Measurements from ENCODE around the gene SLC10A6.

SLC10A6 gene

GRCh38 chr4:86856896-86857295 lies 7.7 kb upstream of the SLC10A6 start:
- no peak for DNase-seq
- no peak overlapping the region for H3K27ac ChIP-seq
- H3K4me3 ChIP-seq (ENCODE audit: low read depth, low read length) = no peak overlapping the region
- no peaks in the 10 kb centered on the region for H3K36me3 ChIP-seq (replicated peaks)
- TF ChIP-seq CTCF (IDR thresholded peaks at IDR 0.05; ENCODE audit: low read depth, low read length, missing control alignments) = no peak
- in situ Hi-C loops (cut with HindIII; ENCODE audit: low pct_ligation_motif_present, low sequenced_read_pairs) = no loop called here
- H3K27me3 ChIP-seq (replicated peaks) = no peaks in the 10 kb centered on the region

- no peak for TF ChIP-seq CTCF (IDR thresholded peaks at IDR 0.05; ENCODE audit: low read depth, low read length, missing control alignments)
- no peak overlapping the region for H3K27ac ChIP-seq
- DNase-seq = peak; percentile 44
- no peaks in the 10 kb centered on the region for H3K36me3 ChIP-seq (replicated peaks)
- no peak overlapping the region for H3K4me3 ChIP-seq (ENCODE audit: low read depth, low read length)
- in situ Hi-C loops (cut with HindIII; ENCODE audit: low pct_ligation_motif_present, low sequenced_read_pairs) = no loop called here
- no peaks in the 10 kb centered on the region for H3K27me3 ChIP-seq (replicated peaks)
Measured at GRCh38 chr4:86855572-86855971, 6.4 kb upstream of the SLC10A6 start.

- H3K36me3 ChIP-seq (replicated peaks) = no peaks in the 10 kb centered on the region
- DNase-seq = no peak
- TF ChIP-seq CTCF (IDR thresholded peaks at IDR 0.05; ENCODE audit: low read depth, low read length, missing control alignments) = no peak
- no peak overlapping the region for H3K27ac ChIP-seq
- no peak overlapping the region for H3K4me3 ChIP-seq (ENCODE audit: low read depth, low read length)
- in situ Hi-C loops (cut with HindIII; ENCODE audit: low pct_ligation_motif_present, low sequenced_read_pairs) = no loop called here
- no peaks in the 10 kb centered on the region for H3K27me3 ChIP-seq (replicated peaks)
Measured at GRCh38 chr4:86853209-86853608, 4.0 kb upstream of the SLC10A6 start.

GRCh38 chr4:86848136-86848535 lies 1.0 kb downstream of the SLC10A6 start:
- DNase-seq = no peak
- no peak for TF ChIP-seq CTCF (IDR thresholded peaks at IDR 0.05; ENCODE audit: low read depth, low read length, missing control alignments)
- Histone ChIP-seq H3K27ac (no peak overlapping the region), H3K27me3 (replicated peaks) (no peaks in the 10 kb centered on the region), H3K36me3 (replicated peaks) (no peaks in the 10 kb centered on the region), H3K4me3 (ENCODE audit: low read depth, low read length) (no peak overlapping the region)
- in situ Hi-C loops (cut with HindIII; ENCODE audit: low pct_ligation_motif_present, low sequenced_read_pairs) = no loop called here

GRCh38 chr4:86847571-86847970 lies 1.6 kb downstream of the SLC10A6 start:
- Histone ChIP-seq H3K4me3 (ENCODE audit: low read depth, low read length) (no peak overlapping the region), H3K27me3 (replicated peaks) (no peaks in the 10 kb centered on the region), H3K27ac (no peak overlapping the region), H3K36me3 (replicated peaks) (no peaks in the 10 kb centered on the region)
- no peak for TF ChIP-seq CTCF (IDR thresholded peaks at IDR 0.05; ENCODE audit: low read depth, low read length, missing control alignments)
- in situ Hi-C loops (cut with HindIII; ENCODE audit: low pct_ligation_motif_present, low sequenced_read_pairs) = no loop called here
- DNase-seq = no peak

- Histone ChIP-seq H3K27ac (no peak overlapping the region), H3K27me3 (replicated peaks) (no peaks in the 10 kb centered on the region), H3K36me3 (replicated peaks) (no peaks in the 10 kb centered on the region), H3K4me3 (ENCODE audit: low read depth, low read length) (no peak overlapping the region)
- in situ Hi-C loops (cut with HindIII; ENCODE audit: low pct_ligation_motif_present, low sequenced_read_pairs) = no loop called here
- DNase-seq = no peak
- TF ChIP-seq CTCF (IDR thresholded peaks at IDR 0.05; ENCODE audit: low read depth, low read length, missing control alignments) = no peak
Measured at GRCh38 chr4:86846921-86847320, 2.3 kb downstream of the SLC10A6 start.
